Chondrocyte (in vitro differentiated cells): Measurements from ENCODE around the gene NPLOC4. TPM values are rescaled to one million over a fixed set of nuclear protein-coding genes. Genes with fewer than 3 reads are reported as not detected.
"Not testable (repeated sequence)": the region's sequence is repeated elsewhere in the genome, so short reads cannot be mapped to it uniquely, and the experiment has no call there.

ENCODE experiments used
- DNase-seq: peaks from one replicate; pipeline ENCODE4 v3.0.0; 2021; ENCODE audit warnings: mixed read lengths, low spot score
- H3K27ac Mint-ChIP-seq: one replicate; pipeline ENCODE4 v1.8.0; 2021; ENCODE audit warnings: mild to moderate bottlenecking, moderate library complexity, mixed read lengths; ENCODE audit not compliant: unreplicated experiment
- H3K27me3 Mint-ChIP-seq: 2 replicates; pipeline ENCODE4 v1.8.0; 2021; ENCODE audit warnings: low read depth, mixed read lengths
- H3K36me3 Mint-ChIP-seq: 2 replicates; pipeline ENCODE4 v1.8.0; 2021; ENCODE audit warnings: low read depth, mixed read lengths
- H3K4me1 Mint-ChIP-seq: 2 replicates; pipeline ENCODE4 v1.8.0; 2021; ENCODE audit warnings: low read depth, mild to moderate bottlenecking, mixed read lengths
- H3K4me3 Mint-ChIP-seq: one replicate; pipeline ENCODE4 v1.8.0; 2021; ENCODE audit warnings: mild to moderate bottlenecking, moderate library complexity, mixed read lengths; ENCODE audit not compliant: unreplicated experiment
- H3K9me3 Mint-ChIP-seq: 2 replicates; pipeline ENCODE4 v1.8.0; 2021; ENCODE audit warnings: low read depth, mixed read lengths
- total RNA-seq: library from RNA; stranded (reverse); gene quantifications from 3 replicates; pipeline ENCODE4 v1.2.1, GENCODE V29; 2021
- TF ChIP-seq, protein P1 (sequence below): fragments of 200-600 bp; sonication (generic); IDR thresholded peaks from 2 replicates; pipeline ENCODE4 v1.5.0; 2021; ENCODE audit warnings: antibody characterized with exemption, mild to moderate bottlenecking, moderate library complexity

NPLOC4 gene
- total RNA-seq, 1 donor from 2014 or later = 110 TPM

- Mint-ChIP-seq H3K9me3 (no peaks in the 10 kb centered on the region), H3K4me3 (no peak overlapping the region), H3K4me1 (peaks cover 7% of the 10 kb centered on the region), H3K27me3 (no peaks in the 10 kb centered on the region), H3K27ac (peak overlapping the region; percentile 4), H3K36me3 (peaks cover 2% of the 10 kb centered on the region)
- no peak for DNase-seq
- TF ChIP-seq, protein P1, sequence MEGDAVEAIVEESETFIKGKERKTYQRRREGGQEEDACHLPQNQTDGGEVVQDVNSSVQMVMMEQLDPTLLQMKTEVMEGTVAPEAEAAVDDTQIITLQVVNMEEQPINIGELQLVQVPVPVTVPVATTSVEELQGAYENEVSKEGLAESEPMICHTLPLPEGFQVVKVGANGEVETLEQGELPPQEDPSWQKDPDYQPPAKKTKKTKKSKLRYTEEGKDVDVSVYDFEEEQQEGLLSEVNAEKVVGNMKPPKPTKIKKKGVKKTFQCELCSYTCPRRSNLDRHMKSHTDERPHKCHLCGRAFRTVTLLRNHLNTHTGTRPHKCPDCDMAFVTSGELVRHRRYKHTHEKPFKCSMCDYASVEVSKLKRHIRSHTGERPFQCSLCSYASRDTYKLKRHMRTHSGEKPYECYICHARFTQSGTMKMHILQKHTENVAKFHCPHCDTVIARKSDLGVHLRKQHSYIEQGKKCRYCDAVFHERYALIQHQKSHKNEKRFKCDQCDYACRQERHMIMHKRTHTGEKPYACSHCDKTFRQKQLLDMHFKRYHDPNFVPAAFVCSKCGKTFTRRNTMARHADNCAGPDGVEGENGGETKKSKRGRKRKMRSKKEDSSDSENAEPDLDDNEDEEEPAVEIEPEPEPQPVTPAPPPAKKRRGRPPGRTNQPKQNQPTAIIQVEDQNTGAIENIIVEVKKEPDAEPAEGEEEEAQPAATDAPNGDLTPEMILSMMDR = no peak
Measured at GRCh38 chr17:81533339-81534141, 103.4 kb downstream of the NPLOC4 start.

DNA sequence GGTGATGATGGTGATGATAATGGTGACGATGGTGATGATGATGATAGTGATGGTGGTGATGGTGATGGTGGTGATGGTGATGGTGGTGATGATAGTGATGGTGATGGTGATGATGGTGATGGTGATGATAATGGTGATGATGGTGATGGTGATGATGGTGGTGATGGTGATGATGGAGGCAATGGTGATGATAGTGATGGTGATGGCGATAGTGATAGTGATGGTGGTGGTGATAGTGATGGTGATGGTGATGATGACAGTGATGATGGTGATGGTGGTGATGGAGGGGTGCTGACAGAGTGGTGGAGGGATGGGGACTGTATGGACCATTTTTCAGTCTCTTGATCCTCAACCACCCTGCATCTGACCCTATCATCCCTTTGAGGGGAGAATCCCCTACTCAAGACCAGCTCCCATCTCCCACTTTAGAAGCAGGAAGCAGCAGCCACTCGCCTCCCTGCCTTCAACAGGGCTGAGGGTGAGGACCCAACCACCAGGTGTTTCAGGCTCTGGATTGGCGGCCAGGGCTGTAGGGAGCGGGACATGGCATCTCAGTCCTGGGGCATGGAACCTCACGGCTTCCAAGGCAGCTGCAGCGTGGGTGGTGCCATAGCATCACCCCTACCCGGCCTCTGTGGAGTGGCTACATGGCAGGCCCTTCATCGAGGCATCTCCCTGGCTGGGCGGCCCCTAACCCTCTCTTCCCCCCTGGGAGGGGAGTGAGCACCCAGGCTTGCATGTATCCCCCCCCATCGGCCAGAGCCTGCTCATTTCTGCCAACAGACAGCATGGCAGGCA, 104.2 kb downstream of the NPLOC4 start:
- Mint-ChIP-seq H3K36me3 (no peaks in the 10 kb centered on the region), H3K4me1 (peaks cover 6% of the 10 kb centered on the region), H3K27ac (no peak overlapping the region), H3K9me3 (no peaks in the 10 kb centered on the region), H3K27me3 (no peaks in the 10 kb centered on the region), H3K4me3 (no peak overlapping the region)
- DNase-seq = no peak
- TF ChIP-seq, protein P1 = no peak

GRCh38 chr17:81531998-81532404, 104.9 kb downstream of the NPLOC4 start:
- not testable (repeated sequence) for DNase-seq, H3K27me3 Mint-ChIP-seq, H3K4me1 Mint-ChIP-seq, H3K27ac Mint-ChIP-seq, H3K4me3 Mint-ChIP-seq, H3K9me3 Mint-ChIP-seq, H3K36me3 Mint-ChIP-seq

DNA sequence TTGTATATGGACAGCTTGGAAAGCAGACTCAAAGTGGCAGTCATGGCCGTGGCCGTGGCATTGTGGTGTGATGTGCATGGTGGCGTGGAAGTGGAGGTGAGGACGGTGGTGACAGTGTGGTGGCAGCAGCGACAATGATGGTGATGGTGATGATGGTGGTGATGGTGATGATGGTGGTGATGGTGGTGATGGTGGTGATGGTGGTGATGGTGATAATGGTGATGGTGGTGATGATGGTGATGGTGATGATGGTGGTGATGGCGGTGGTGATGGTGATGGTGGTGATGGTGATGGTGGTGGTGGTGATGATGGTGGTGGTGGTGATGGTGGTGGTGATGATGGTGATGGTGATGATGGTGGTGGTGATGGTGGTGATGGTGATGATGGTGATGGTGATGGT, 105.9 kb downstream of the NPLOC4 start:
- H3K4me1 Mint-ChIP-seq, DNase-seq, H3K27me3 Mint-ChIP-seq, H3K4me3 Mint-ChIP-seq, H3K36me3 Mint-ChIP-seq, H3K27ac Mint-ChIP-seq, H3K9me3 Mint-ChIP-seq: not testable (repeated sequence)

DNA sequence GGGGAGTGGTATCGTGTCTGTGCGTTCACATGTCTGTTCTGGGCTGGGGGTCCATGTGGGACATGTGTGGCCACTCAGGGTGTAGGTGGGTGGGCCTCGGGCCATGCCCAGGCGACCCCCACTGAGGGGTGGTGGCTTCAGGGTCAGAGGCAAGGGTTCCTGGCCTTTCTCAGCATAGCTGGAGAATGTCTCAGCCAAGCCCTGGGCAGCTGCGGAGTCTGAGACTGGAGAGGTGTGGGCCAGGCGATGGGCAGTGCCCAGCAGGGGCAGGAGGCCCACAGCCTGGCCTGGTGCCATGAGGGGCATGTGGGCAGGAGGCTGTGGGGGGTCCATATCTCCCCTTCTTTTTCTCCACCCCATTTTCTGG, 107.5 kb downstream of the NPLOC4 start:
- TF ChIP-seq, protein P1 = no peak

DNA sequence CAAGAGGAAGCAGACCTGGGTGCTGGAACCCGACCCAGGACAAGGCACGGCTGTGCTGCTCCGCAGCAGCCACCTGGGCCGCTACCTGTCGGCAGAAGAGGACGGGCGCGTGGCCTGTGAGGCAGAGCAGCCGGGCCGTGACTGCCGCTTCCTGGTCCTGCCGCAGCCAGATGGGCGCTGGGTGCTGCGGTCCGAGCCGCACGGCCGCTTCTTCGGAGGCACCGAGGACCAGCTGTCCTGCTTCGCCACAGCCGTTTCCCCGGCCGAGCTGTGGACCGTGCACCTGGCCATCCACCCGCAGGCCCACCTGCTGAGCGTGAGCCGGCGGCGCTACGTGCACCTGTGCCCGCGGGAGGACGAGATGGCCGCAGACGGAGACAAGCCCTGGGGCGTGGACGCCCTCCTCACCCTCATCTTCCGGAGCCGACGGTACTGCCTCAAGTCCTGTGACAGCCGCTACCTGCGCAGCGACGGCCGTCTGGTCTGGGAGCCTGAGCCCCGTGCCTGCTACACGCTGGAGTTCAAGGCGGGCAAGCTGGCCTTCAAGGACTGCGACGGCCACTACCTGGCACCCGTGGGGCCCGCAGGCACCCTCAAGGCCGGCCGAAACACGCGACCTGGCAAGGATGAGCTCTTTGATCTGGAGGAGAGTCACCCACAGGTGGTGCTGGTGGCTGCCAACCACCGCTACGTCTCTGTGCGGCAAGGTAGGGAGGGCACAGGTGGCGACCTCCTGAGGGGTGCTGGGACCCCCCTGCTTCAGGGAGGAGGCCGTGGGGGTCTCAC, 108.1 kb downstream of the NPLOC4 start:
- Mint-ChIP-seq H3K36me3 (no peaks in the 10 kb centered on the region), H3K27me3 (no peaks in the 10 kb centered on the region), H3K9me3 (no peaks in the 10 kb centered on the region), H3K4me1 (peaks cover 6% of the 10 kb centered on the region), H3K4me3 (no peak overlapping the region), H3K27ac (peak overlapping the region; percentile 36)
- TF ChIP-seq, protein P1 = no peak
- DNase-seq = no peak

More for the DNA sequence above, 107.5 kb downstream of the NPLOC4 start:
- Mint-ChIP-seq H3K4me1 (peaks cover 7% of the 10 kb centered on the region), H3K27ac (peak overlapping the region; percentile 36), H3K9me3 (no peaks in the 10 kb centered on the region), H3K27me3 (no peaks in the 10 kb centered on the region), H3K36me3 (no peaks in the 10 kb centered on the region), H3K4me3 (no peak overlapping the region)
- DNase-seq = no peak
